SK-N-SH (cell line): ENCODE results near the gene CA12. TPM values are rescaled to one million over a fixed set of nuclear protein-coding genes. Genes with fewer than 3 reads are reported as not detected.

Source experiments
- CHD2 ChIP-seq: fragments of 150-350 bp; IDR thresholded peaks from 2 replicates; pipeline ENCODE4 v1.6.1; 2018; ENCODE audit warnings: low read length; ENCODE audit not compliant: partially characterized antibody
- EP300 ChIP-seq, 2 experiments: IDR thresholded peaks; 2 replicates each; pipeline versions ENCODE4 v1.4.0 to v1.6.1; 2012; ENCODE audit warnings: borderline replicate concordance in 1 of 2, low read depth in 1 of 2, low read length in 1 of 2
- EZH2phosphoT487 ChIP-seq: fragments of 200-600 bp; sonication (generic); IDR thresholded peaks from 2 replicates; pipeline ENCODE4 v1.6.1; 2017; ENCODE audit warnings: low read depth, mixed run types, mild to moderate bottlenecking, antibody characterized with exemption, moderate library complexity, borderline replicate concordance
- FOSL2 ChIP-seq: IDR thresholded peaks from 2 replicates; pipeline ENCODE4 v1.4.0; 2012; ENCODE audit warnings: low read depth, mild to moderate bottlenecking, moderate library complexity, borderline replicate concordance
- FOXM1 ChIP-seq: IDR thresholded peaks from 2 replicates; pipeline ENCODE4 v1.4.0; 2012; ENCODE audit warnings: low read depth, mild to moderate bottlenecking
- GABPA ChIP-seq: IDR thresholded peaks from 2 replicates; pipeline ENCODE4 v1.4.0; 2012; ENCODE audit warnings: low read depth, mild to moderate bottlenecking
- GATA2 ChIP-seq: sonication (generic); formaldehyde crosslinking; IDR thresholded peaks from 2 replicates; pipeline ENCODE4 v1.5.0; 2020; ENCODE audit warnings: mild to moderate bottlenecking, missing genetic modification reagents
- RAD21 ChIP-seq: IDR thresholded peaks from 2 replicates; pipeline ENCODE4 v1.6.1; 2012; ENCODE audit warnings: mild to moderate bottlenecking, low read length
- REST ChIP-seq: IDR thresholded peaks from 2 replicates; pipeline ENCODE4 v1.6.1; 2012; ENCODE audit warnings: mild to moderate bottlenecking, low read depth, low read length, moderate library complexity
- RFX5 ChIP-seq: IDR thresholded peaks from 2 replicates; pipeline ENCODE4 v1.6.1; 2012; ENCODE audit warnings: mild to moderate bottlenecking, improper control_type of control experiment, low read length
- SIN3A ChIP-seq: IDR thresholded peaks from 2 replicates; pipeline ENCODE4 v1.6.1; 2012; ENCODE audit warnings: low read depth, mild to moderate bottlenecking, low read length, moderate library complexity, borderline replicate concordance
- USF1 ChIP-seq: IDR thresholded peaks from 2 replicates; pipeline ENCODE4 v1.4.0; 2012; ENCODE audit warnings: low read depth, borderline replicate concordance
- polyA plus RNA-seq, 3 experiments: library from polyadenylated mRNA; depleted of rRNA; stranded (reverse); fragments of >200 nt; gene quantifications; 2 replicates each; pipeline ENCODE4 v1.2.3, GENCODE V29; 2012
- TF ChIP-seq, protein P1 (sequence below): IDR thresholded peaks from 2 replicates; pipeline ENCODE4 v1.4.0; 2012; ENCODE audit warnings: low read depth, borderline replicate concordance
- TF ChIP-seq, protein P2 (sequence below): IDR thresholded peaks from 2 replicates; pipeline ENCODE4; 2012

Gene CA12
- polyA plus RNA-seq, 1 of the 3 experiments (the other 2 are of a cell fraction): 39.4 TPM

DNA sequence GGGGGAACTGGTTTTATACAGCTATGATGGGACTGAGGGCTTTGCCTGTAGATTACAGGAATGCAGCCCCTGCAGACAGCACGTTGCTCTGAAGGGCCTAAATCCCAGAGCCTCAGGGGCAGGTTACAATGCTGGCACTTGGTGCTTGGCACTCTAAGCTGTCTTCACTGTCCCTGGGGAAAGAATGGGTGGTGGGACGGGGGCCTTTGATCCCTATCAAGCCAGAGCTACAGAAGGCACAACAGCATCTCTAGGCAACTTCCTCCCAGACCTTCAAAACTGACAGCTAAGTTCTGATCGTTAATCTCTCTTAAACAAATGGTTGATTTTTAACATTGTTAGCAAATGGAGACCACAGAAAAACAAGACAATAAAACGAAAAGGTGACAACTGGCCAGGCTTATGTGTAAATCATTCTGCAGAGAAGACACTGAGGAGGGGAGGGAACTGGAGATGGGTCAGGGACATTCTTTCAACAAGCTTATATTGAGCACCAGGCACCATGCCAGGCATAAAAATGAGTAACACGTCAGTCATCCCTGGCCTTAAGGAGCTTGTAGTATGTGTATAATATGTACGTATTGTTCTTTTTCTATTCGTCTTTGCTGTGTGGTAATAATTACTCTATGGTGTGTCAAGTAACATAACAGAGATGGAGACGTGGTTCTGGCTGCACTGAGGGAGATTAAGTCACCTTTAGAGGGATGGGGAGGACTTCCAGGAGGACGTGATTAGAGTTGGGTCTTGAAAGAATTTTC lies 49.1 kb downstream of the CA12 start (continued):
- peak; percentile 73 for TF ChIP-seq FOSL2
- no peak for TF ChIP-seq GABPA
- no peak for TF ChIP-seq EZH2phosphoT487
- TF ChIP-seq RAD21: no peak
- TF ChIP-seq GATA2 (CRISPR knock-in tag): peak; percentile 49; the same call in 1 of the 2 replicates
- no peak for TF ChIP-seq USF1
- no peak for TF ChIP-seq CHD2
- TF ChIP-seq REST: no peak
- TF ChIP-seq, protein P1, sequence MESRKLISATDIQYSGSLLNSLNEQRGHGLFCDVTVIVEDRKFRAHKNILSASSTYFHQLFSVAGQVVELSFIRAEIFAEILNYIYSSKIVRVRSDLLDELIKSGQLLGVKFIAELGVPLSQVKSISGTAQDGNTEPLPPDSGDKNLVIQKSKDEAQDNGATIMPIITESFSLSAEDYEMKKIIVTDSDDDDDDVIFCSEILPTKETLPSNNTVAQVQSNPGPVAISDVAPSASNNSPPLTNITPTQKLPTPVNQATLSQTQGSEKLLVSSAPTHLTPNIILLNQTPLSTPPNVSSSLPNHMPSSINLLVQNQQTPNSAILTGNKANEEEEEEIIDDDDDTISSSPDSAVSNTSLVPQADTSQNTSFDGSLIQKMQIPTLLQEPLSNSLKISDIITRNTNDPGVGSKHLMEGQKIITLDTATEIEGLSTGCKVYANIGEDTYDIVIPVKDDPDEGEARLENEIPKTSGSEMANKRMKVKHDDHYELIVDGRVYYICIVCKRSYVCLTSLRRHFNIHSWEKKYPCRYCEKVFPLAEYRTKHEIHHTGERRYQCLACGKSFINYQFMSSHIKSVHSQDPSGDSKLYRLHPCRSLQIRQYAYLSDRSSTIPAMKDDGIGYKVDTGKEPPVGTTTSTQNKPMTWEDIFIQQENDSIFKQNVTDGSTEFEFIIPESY: no peak
- TF ChIP-seq RFX5: no peak
- peak in 1 of 2 experiments; percentile 6; a peak in 1 of 4 replicates for TF ChIP-seq EP300 (IDR thresholded peaks at IDR 0.05; ENCODE audit: borderline replicate concordance in 1 of 2, low read depth in 1 of 2, low read length in 1 of 2)
- TF ChIP-seq, protein P2, sequence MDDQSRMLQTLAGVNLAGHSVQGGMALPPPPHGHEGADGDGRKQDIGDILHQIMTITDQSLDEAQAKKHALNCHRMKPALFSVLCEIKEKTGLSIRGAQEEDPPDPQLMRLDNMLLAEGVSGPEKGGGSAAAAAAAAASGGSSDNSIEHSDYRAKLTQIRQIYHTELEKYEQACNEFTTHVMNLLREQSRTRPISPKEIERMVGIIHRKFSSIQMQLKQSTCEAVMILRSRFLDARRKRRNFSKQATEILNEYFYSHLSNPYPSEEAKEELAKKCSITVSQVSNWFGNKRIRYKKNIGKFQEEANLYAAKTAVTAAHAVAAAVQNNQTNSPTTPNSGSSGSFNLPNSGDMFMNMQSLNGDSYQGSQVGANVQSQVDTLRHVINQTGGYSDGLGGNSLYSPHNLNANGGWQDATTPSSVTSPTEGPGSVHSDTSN: peak; percentile 82
- TF ChIP-seq FOXM1: no peak
- no peak for TF ChIP-seq SIN3A
